OCI-LY3 (cell line): ENCODE measurements around the gene GRAMD4.

Experiments used
- CTCF ChIP-seq: fragments of 200-600, 300-600 bp; sonication (generic); IDR thresholded peaks from 2 replicates; pipeline ENCODE4 v1.5.1; 2014; ENCODE audit warnings: antibody characterized with exemption, low read length, low read depth
- EZH2phosphoT487 ChIP-seq: fragments of 200-600 bp; shearing (Covaris generic); IDR thresholded peaks from 2 replicates; pipeline ENCODE4 v1.6.1; 2018; ENCODE audit warnings: antibody characterized with exemption, mixed run types, low read depth

DNA sequence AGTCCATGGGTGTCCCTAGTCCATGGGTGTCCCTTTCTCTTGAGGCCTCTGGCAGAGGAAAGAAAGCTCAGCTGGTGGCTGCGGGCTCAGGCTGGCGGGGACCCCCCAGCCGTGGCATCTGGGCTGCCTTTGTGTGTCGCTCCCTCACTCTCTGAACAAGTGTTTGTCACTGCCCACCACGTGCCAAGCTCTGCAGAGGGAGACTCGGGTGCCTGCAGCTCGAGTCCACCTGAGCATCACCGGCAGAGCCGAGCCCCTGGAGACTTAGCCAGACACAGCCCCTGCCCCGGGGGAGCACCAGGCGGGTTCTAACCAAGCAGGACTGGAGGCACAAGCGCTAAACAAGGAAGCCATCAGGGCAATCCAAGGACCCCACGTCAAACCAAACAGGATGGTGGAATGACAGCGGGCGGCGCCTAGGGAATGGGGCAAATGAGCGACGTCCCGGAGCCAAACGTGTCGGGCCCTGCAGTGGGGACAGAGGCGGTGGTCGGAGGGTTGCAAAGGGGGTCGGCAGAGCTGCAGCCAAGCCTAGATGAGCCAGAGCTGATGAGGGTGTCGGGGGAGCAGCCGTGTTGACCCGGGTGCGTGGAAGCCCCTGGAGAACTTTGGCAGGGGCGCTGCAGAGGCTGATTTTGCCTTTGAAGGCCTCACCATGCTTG lies 2.1 kb upstream of the GRAMD4 start:
- TF ChIP-seq CTCF (no peak), EZH2phosphoT487 (no peak)
